ENCODE data around the gene PGAM2. TPM values are rescaled to one million over a fixed set of nuclear protein-coding genes. Genes with fewer than 3 reads are reported as not detected.

Gene PGAM2
- total RNA-seq, 1 experiment from 2014 or later = 8.7 TPM

- H3K4me2 ChIP-seq (ENCODE audit: insufficient read depth, insufficient read length, low read length) = no peak overlapping the region
- H3K18ac ChIP-seq (ENCODE audit: insufficient read length, low read depth, low read length) = no peak overlapping the region
- no peak overlapping the region for H2BK120ac ChIP-seq (ENCODE audit: low read depth, low read length, poor library complexity, severe bottlenecking)
- no peak overlapping the region for H2BK15ac ChIP-seq (ENCODE audit: low read depth, low read length)
- H2BK5ac ChIP-seq (ENCODE audit: insufficient read length, low read length) = no peak overlapping the region
- TF ChIP-seq, protein P1, sequence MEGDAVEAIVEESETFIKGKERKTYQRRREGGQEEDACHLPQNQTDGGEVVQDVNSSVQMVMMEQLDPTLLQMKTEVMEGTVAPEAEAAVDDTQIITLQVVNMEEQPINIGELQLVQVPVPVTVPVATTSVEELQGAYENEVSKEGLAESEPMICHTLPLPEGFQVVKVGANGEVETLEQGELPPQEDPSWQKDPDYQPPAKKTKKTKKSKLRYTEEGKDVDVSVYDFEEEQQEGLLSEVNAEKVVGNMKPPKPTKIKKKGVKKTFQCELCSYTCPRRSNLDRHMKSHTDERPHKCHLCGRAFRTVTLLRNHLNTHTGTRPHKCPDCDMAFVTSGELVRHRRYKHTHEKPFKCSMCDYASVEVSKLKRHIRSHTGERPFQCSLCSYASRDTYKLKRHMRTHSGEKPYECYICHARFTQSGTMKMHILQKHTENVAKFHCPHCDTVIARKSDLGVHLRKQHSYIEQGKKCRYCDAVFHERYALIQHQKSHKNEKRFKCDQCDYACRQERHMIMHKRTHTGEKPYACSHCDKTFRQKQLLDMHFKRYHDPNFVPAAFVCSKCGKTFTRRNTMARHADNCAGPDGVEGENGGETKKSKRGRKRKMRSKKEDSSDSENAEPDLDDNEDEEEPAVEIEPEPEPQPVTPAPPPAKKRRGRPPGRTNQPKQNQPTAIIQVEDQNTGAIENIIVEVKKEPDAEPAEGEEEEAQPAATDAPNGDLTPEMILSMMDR (conservative IDR thresholded peaks at IDR 0.05) = no peak
- no peaks in the 10 kb centered on the region for H4K20me1 ChIP-seq (ENCODE audit: control insufficient read depth, insufficient read depth, insufficient read length)
- H3K27ac ChIP-seq (ENCODE audit: insufficient read length, low read depth, low read length) = no peak overlapping the region
- no peak overlapping the region for H3K56ac ChIP-seq (ENCODE audit: insufficient read length, low read depth, low read length)
- no peak overlapping the region for H3K14ac ChIP-seq (ENCODE audit: insufficient read depth, low read length)
- Mint-ChIP-seq H3K27me3 (ENCODE audit: low read depth) (peaks cover 11% of the 10 kb centered on the region), H3K4me3 (peak overlapping the region; percentile 84 to 87; a peak in 4 of 5 replicates), H3K9me3 (peaks cover 2 to 3% of the 10 kb centered on the region in 2 experiments; a peak in 4 of 5 replicates), H3K27ac (no peak overlapping the region; a peak in 2 of 7 replicates), H3K36me3 (ENCODE audit: insufficient read depth in 1 of 3, low read depth in 3 of 3) (peaks cover 1 to 19% (median 16%) of the 10 kb centered on the region in 3 experiments; a peak in 6 of 7 replicates), H3K4me1 (peaks cover 14 to 17% of the 10 kb centered on the region in 2 experiments)
- H2AK5ac ChIP-seq (ENCODE audit: insufficient read length, low read length) = no peak overlapping the region
- H2BK20ac ChIP-seq (ENCODE audit: low read depth, low read length, poor library complexity, severe bottlenecking) = no peak overlapping the region
- H4K91ac ChIP-seq (ENCODE audit: insufficient read length, low read depth, low read length) = no peak overlapping the region
- H2AFZ ChIP-seq (ENCODE audit: low read length) = no peak overlapping the region
- peaks cover 2% of the 10 kb centered on the region; the same call in 1 of the 2 replicates for H3K79me2 ChIP-seq (ENCODE audit: insufficient read depth, low read length)
- H4K8ac ChIP-seq (replicated peaks; ENCODE audit: insufficient read length, low read depth, low read length) = no peak overlapping the region
- WGBS (ENCODE audit: extremely low coverage, insufficient read length, low lambda C conversion rate) = no CpG with 5 or more reads among the region's 8 CpGs
- H3T11ph ChIP-seq (ENCODE audit: low read length) = no peak overlapping the region
- H3K79me1 ChIP-seq (ENCODE audit: insufficient read depth, low read depth, low read length, poor library complexity, severe bottlenecking) = no peaks in the 10 kb centered on the region
- no peak overlapping the region for H3K9ac ChIP-seq (ENCODE audit: extremely low read depth, insufficient read length, low read length)
- no peaks in the 10 kb centered on the region; the same call in 1 of the 2 replicates for H3K4me1 ChIP-seq (ENCODE audit: insufficient read depth, low read length)
- no peaks in the 10 kb centered on the region for H3K9me3 ChIP-seq (ENCODE audit: control insufficient read depth, low read depth, low read length)
- no peak overlapping the region for H2BK12ac ChIP-seq (ENCODE audit: insufficient read length, low read depth, low read length)
- H3K27me3 ChIP-seq (ENCODE audit: insufficient read depth, low read length) = no peaks in the 10 kb centered on the region
- H4K5ac ChIP-seq (ENCODE audit: insufficient read length, low read depth, low read length) = no peak overlapping the region
- no peak overlapping the region for H3K23ac ChIP-seq (ENCODE audit: insufficient read length, low read depth, low read length)
- no peak overlapping the region for H3K4ac ChIP-seq (ENCODE audit: low read depth, low read length)
- no peak for DNase-seq
- peaks cover 13% of the 10 kb centered on the region for H3K23me2 ChIP-seq (ENCODE audit: insufficient read length, low read depth, low read length, poor library complexity, severe bottlenecking)
These were observed 18.9 kb downstream of the PGAM2 start for GRCh38 chr7:44046321-44047061.

All from H9 (cell line).